Hepatocyte (in vitro differentiated cells): Measurements from ENCODE around the gene RASGRF2.

ENCODE experiments used
- CTCF ChIP-seq: fragments of 200-600 bp; sonication (generic); IDR thresholded peaks from 2 replicates; pipeline ENCODE4 v1.5.1; 2016; ENCODE audit warnings: antibody characterized with exemption, mild to moderate bottlenecking; ENCODE audit not compliant: poor library complexity
- EZH2 ChIP-seq: fragments of 200-600 bp; sonication (generic); IDR thresholded peaks from 2 replicates; pipeline ENCODE4 v1.6.1; 2016; ENCODE audit warnings: antibody characterized with exemption, mild to moderate bottlenecking, borderline replicate concordance

GRCh38 chr5:81095835-81096234 is 135.7 kb downstream of the RASGRF2 start:
- TF ChIP-seq CTCF (no peak), EZH2 (no peak)
